ENCODE data around the gene LANCL2. TPM values are rescaled to one million over a fixed set of nuclear protein-coding genes. Genes with fewer than 3 reads are reported as not detected.

LANCL2 gene
- total RNA-seq, 1 donor from 2014 or later: 11.6 TPM

- no peak overlapping the region for H3K4me3 Mint-ChIP-seq (ENCODE audit: unreplicated experiment)
- H3K27me3 Mint-ChIP-seq (ENCODE audit: unreplicated experiment): no peaks in the 10 kb centered on the region
- TF ChIP-seq CTCF (IDR thresholded peaks at IDR 0.05): no peak
- no peaks in the 10 kb centered on the region for H3K4me1 Mint-ChIP-seq (ENCODE audit: unreplicated experiment)
- H3K27ac Mint-ChIP-seq (ENCODE audit: unreplicated experiment): no peak overlapping the region
- no peaks in the 10 kb centered on the region for H3K9me3 Mint-ChIP-seq (ENCODE audit: unreplicated experiment)
- peaks cover 18% of the 10 kb centered on the region for H3K36me3 Mint-ChIP-seq (ENCODE audit: unreplicated experiment)
- DNase-seq (ENCODE audit: extremely low spot score, unreplicated experiment): no peak
These were observed 40.9 kb downstream of the LANCL2 start for GRCh38 chr7:55405856-55406541.

GRCh38 chr7:55409482-55410225, 44.5 kb downstream of the LANCL2 start:
- no peak for DNase-seq (ENCODE audit: extremely low spot score, unreplicated experiment)
- H3K27ac Mint-ChIP-seq (ENCODE audit: unreplicated experiment): no peak overlapping the region
- TF ChIP-seq CTCF (IDR thresholded peaks at IDR 0.05): no peak
- H3K36me3 Mint-ChIP-seq (ENCODE audit: unreplicated experiment): peaks cover 16% of the 10 kb centered on the region
- H3K27me3 Mint-ChIP-seq (ENCODE audit: unreplicated experiment): no peaks in the 10 kb centered on the region
- H3K4me3 Mint-ChIP-seq (ENCODE audit: unreplicated experiment): no peak overlapping the region
- no peaks in the 10 kb centered on the region for H3K9me3 Mint-ChIP-seq (ENCODE audit: unreplicated experiment)
- no peaks in the 10 kb centered on the region for H3K4me1 Mint-ChIP-seq (ENCODE audit: unreplicated experiment)

GRCh38 chr7:55410667-55411239, 45.6 kb downstream of the LANCL2 start:
- Mint-ChIP-seq H3K4me3 (ENCODE audit: unreplicated experiment) (no peak overlapping the region), H3K27me3 (ENCODE audit: unreplicated experiment) (no peaks in the 10 kb centered on the region), H3K27ac (ENCODE audit: unreplicated experiment) (no peak overlapping the region), H3K4me1 (ENCODE audit: unreplicated experiment) (no peaks in the 10 kb centered on the region), H3K9me3 (ENCODE audit: unreplicated experiment) (no peaks in the 10 kb centered on the region), H3K36me3 (ENCODE audit: unreplicated experiment) (peaks cover 9% of the 10 kb centered on the region)
- no peak for DNase-seq (ENCODE audit: extremely low spot score, unreplicated experiment)
- no peak for TF ChIP-seq CTCF (IDR thresholded peaks at IDR 0.05)

- DNase-seq (ENCODE audit: extremely low spot score, unreplicated experiment): no peak
- no peak overlapping the region for H3K4me3 Mint-ChIP-seq (ENCODE audit: unreplicated experiment)
- H3K4me1 Mint-ChIP-seq (ENCODE audit: unreplicated experiment): no peaks in the 10 kb centered on the region
- no peaks in the 10 kb centered on the region for H3K27me3 Mint-ChIP-seq (ENCODE audit: unreplicated experiment)
- H3K36me3 Mint-ChIP-seq (ENCODE audit: unreplicated experiment): peaks cover 2% of the 10 kb centered on the region
- no peaks in the 10 kb centered on the region for H3K9me3 Mint-ChIP-seq (ENCODE audit: unreplicated experiment)
- H3K27ac Mint-ChIP-seq (ENCODE audit: unreplicated experiment): no peak overlapping the region
- no peak for TF ChIP-seq CTCF (IDR thresholded peaks at IDR 0.05)
These were observed 46.7 kb downstream of the LANCL2 start for GRCh38 chr7:55411844-55412243.

- Mint-ChIP-seq H3K27ac (ENCODE audit: unreplicated experiment) (no peak overlapping the region), H3K4me1 (ENCODE audit: unreplicated experiment) (no peaks in the 10 kb centered on the region), H3K4me3 (ENCODE audit: unreplicated experiment) (no peak overlapping the region), H3K27me3 (ENCODE audit: unreplicated experiment) (no peaks in the 10 kb centered on the region), H3K36me3 (ENCODE audit: unreplicated experiment) (no peaks in the 10 kb centered on the region), H3K9me3 (ENCODE audit: unreplicated experiment) (no peaks in the 10 kb centered on the region)
- DNase-seq (ENCODE audit: extremely low spot score, unreplicated experiment): no peak
- TF ChIP-seq CTCF (IDR thresholded peaks at IDR 0.05): no peak
These were observed 48.3 kb downstream of the LANCL2 start for GRCh38 chr7:55413442-55413841.

Data from osteocyte (in vitro differentiated cells).